WTC11 (cell line): ENCODE measurements around the gene MDK. TPM values are rescaled to one million over a fixed set of nuclear protein-coding genes. Genes with fewer than 3 reads are reported as not detected.

ENCODE experiments used
- ATAC-seq: fragments of 200-7000 bp; cut with Tn5 transposase; 2 replicates; pipeline ENCODE4 v1.10.0; 2021; ENCODE audit warnings: mild to moderate bottlenecking, moderate library complexity
- CTCF ChIA-PET: fragments of 300-600 bp; sonication (Branson Sonifier 250); formaldehyde crosslinking; loops from one replicate; lab custom pipeline; 2021; ENCODE audit warnings: antibody characterized with exemption; lab: Charles Lee
- POLR2A ChIA-PET: fragments of 350-600 bp; sonication (Branson Sonifier 250); formaldehyde crosslinking; loops from one replicate; lab custom pipeline; 2021; ENCODE audit warnings: antibody characterized with exemption; lab: Charles Lee
- DNase-seq: peaks from one replicate; pipeline ENCODE4 v3.0.0; 2021; ENCODE audit warnings: low spot score
- H3K27ac Mint-ChIP-seq: 2 replicates; pipeline ENCODE4 v1.8.0; 2021; ENCODE audit warnings: mixed read lengths
- H3K27me3 Mint-ChIP-seq: 2 replicates; pipeline ENCODE4 v1.8.0; 2021; ENCODE audit warnings: low read depth, mild to moderate bottlenecking, moderate library complexity, mixed read lengths
- H3K36me3 Mint-ChIP-seq: 2 replicates; pipeline ENCODE4 v1.8.0; 2021; ENCODE audit warnings: mixed read lengths
- H3K4me1 Mint-ChIP-seq: 2 replicates; pipeline ENCODE4 v1.8.0; 2022; ENCODE audit warnings: mixed read lengths
- H3K4me3 Mint-ChIP-seq: 2 replicates; pipeline ENCODE4 v1.8.0; 2021; ENCODE audit warnings: mild to moderate bottlenecking, moderate library complexity, mixed read lengths
- H3K9me3 Mint-ChIP-seq: 2 replicates; pipeline ENCODE4 v1.8.0; 2021; ENCODE audit warnings: mixed read lengths
- ATF6 ChIP-seq: sonication (generic); formaldehyde crosslinking; IDR thresholded peaks from 2 replicates; pipeline ENCODE4 v1.8.1; 2023; ENCODE audit warnings: mild to moderate bottlenecking, missing genetic modification reagents
- CBFB ChIP-seq: sonication (generic); formaldehyde crosslinking; IDR thresholded peaks from 2 replicates; pipeline ENCODE4 v1.8.1; 2022; ENCODE audit warnings: mild to moderate bottlenecking, low read depth, missing genetic modification reagents
- E2F5 ChIP-seq: sonication (generic); formaldehyde crosslinking; IDR thresholded peaks from 2 replicates; pipeline ENCODE4 v1.8.1; 2022; ENCODE audit warnings: mild to moderate bottlenecking, moderate library complexity, missing genetic modification reagents
- ETV6 ChIP-seq: sonication (generic); formaldehyde crosslinking; IDR thresholded peaks from 2 replicates; pipeline ENCODE4 v1.8.1; 2022; ENCODE audit warnings: mild to moderate bottlenecking, missing genetic modification reagents
- GABPB1 ChIP-seq: sonication (generic); formaldehyde crosslinking; IDR thresholded peaks from 2 replicates; pipeline ENCODE4 v1.8.1; 2023; ENCODE audit warnings: mild to moderate bottlenecking, missing genetic modification reagents
- GRHL2 ChIP-seq: fragments of 250-450 bp; sonication (Bioruptor Pico); IDR thresholded peaks from 2 replicates; pipeline ENCODE4 v1.8.0; 2022; ENCODE audit warnings: mild to moderate bottlenecking, moderate library complexity; ENCODE audit not compliant: insufficient replicate concordance, severe bottlenecking
- HMGXB4 ChIP-seq: sonication (generic); formaldehyde crosslinking; IDR thresholded peaks from 2 replicates; pipeline ENCODE4 v1.8.1; 2023; ENCODE audit warnings: mild to moderate bottlenecking, moderate library complexity, missing genetic modification reagents
- IRF2 ChIP-seq: sonication (generic); formaldehyde crosslinking; IDR thresholded peaks from 2 replicates; pipeline ENCODE4 v1.8.0; 2022; ENCODE audit warnings: low read depth, missing genetic modification reagents, borderline replicate concordance
- JAZF1 ChIP-seq: fragments of 250-450 bp; sonication (Bioruptor Pico); IDR thresholded peaks from 2 replicates; pipeline ENCODE4 v1.9.0; 2021; ENCODE audit warnings: moderate library complexity, mild to moderate bottlenecking, inconsistent platforms
- MLX ChIP-seq: sonication (generic); formaldehyde crosslinking; IDR thresholded peaks from 2 replicates; pipeline ENCODE4 v1.8.1; 2023; ENCODE audit warnings: mild to moderate bottlenecking, missing genetic modification reagents, moderate library complexity
- MYBL2 ChIP-seq: sonication (generic); formaldehyde crosslinking; IDR thresholded peaks from 2 replicates; pipeline ENCODE4 v1.8.1; 2023; ENCODE audit warnings: mild to moderate bottlenecking, moderate library complexity, missing genetic modification reagents
- NFE2L1 ChIP-seq: sonication (generic); formaldehyde crosslinking; IDR thresholded peaks from 2 replicates; pipeline ENCODE4 v1.8.1; 2023; ENCODE audit warnings: missing genetic modification reagents
- NR2C2 ChIP-seq: sonication (generic); formaldehyde crosslinking; IDR thresholded peaks from 2 replicates; pipeline ENCODE4 v1.8.0; 2022; ENCODE audit warnings: mild to moderate bottlenecking, missing genetic modification reagents
- OVOL2 ChIP-seq: fragments of 250-450 bp; sonication (Bioruptor Pico); IDR thresholded peaks from 2 replicates; pipeline ENCODE4 v1.9.0; 2021; ENCODE audit warnings: mild to moderate bottlenecking, borderline replicate concordance
- SMAD4 ChIP-seq: sonication (generic); formaldehyde crosslinking; IDR thresholded peaks from 2 replicates; pipeline ENCODE4 v1.8.0; 2022; ENCODE audit warnings: mild to moderate bottlenecking, missing genetic modification reagents
- SOX15 ChIP-seq: fragments of 250-450 bp; sonication (Bioruptor Pico); IDR thresholded peaks from 2 replicates; pipeline ENCODE4 v1.9.0; 2021; ENCODE audit warnings: mild to moderate bottlenecking
- TEAD1 ChIP-seq: sonication (generic); formaldehyde crosslinking; IDR thresholded peaks from 2 replicates; pipeline ENCODE4 v1.8.0; 2022; ENCODE audit warnings: mild to moderate bottlenecking, missing genetic modification reagents
- ZNF232 ChIP-seq: sonication (generic); formaldehyde crosslinking; IDR thresholded peaks from 2 replicates; pipeline ENCODE4 v1.8.0; 2022; ENCODE audit warnings: mild to moderate bottlenecking, missing genetic modification reagents
- ZNF317 ChIP-seq: sonication (generic); formaldehyde crosslinking; IDR thresholded peaks from 2 replicates; pipeline ENCODE4 v1.8.1; 2023; ENCODE audit warnings: low read depth, mild to moderate bottlenecking, moderate library complexity, missing genetic modification reagents, borderline replicate concordance
- ZNF416 ChIP-seq: fragments of 250-450 bp; sonication (Bioruptor Pico); IDR thresholded peaks from 2 replicates; pipeline ENCODE4 v1.9.0; 2021; ENCODE audit warnings: mild to moderate bottlenecking, inconsistent platforms
- ZSCAN18 ChIP-seq: fragments of 250-450 bp; sonication (Bioruptor Pico); IDR thresholded peaks from 2 replicates; pipeline ENCODE4 v2.1.2; 2022; ENCODE audit warnings: mild to moderate bottlenecking, moderate library complexity
- total RNA-seq: library from RNA; stranded (reverse); gene quantifications from 3 replicates; pipeline ENCODE4 v1.2.3, GENCODE V29; 2021

MDK gene
- total RNA-seq, 1 experiment from 2014 or later: 560 TPM

- TF ChIP-seq GRHL2 (no peak), CBFB (no peak), ETV6 (no peak), IRF2 (CRISPR knock-in tag) (no peak), E2F5 (CRISPR knock-in tag) (no peak), ZNF416 (CRISPR knock-in tag) (no peak), ZNF232 (CRISPR knock-in tag) (no peak)
- TF ChIP-seq, all 79 proteins: peak for 0
Measured at GRCh38 chr11:46422588-46422987, 41.1 kb downstream of the MDK start (continued).

GRCh38 chr11:46426233-46426991 lies 44.9 kb downstream of the MDK start:
- TF ChIP-seq JAZF1 (CRISPR knock-in tag) (no peak), NR2C2 (CRISPR knock-in tag) (no peak), TEAD1 (CRISPR knock-in tag) (no peak), ATF6 (CRISPR knock-in tag) (no peak), NFE2L1 (CRISPR knock-in tag) (no peak), GABPB1 (no peak), SMAD4 (CRISPR knock-in tag) (no peak), ZNF317 (CRISPR knock-in tag) (no peak), MLX (no peak), SOX15 (no peak), MYBL2 (CRISPR knock-in tag) (no peak), OVOL2 (CRISPR knock-in tag) (no peak), ZSCAN18 (CRISPR knock-in tag) (no peak), HMGXB4 (CRISPR knock-in tag) (no peak)
- TF ChIP-seq, all 79 proteins: peak for 0
- H3K27ac Mint-ChIP-seq: peak overlapping the region; percentile 76
- peaks cover 25% of the 10 kb centered on the region for H3K4me1 Mint-ChIP-seq
- H3K36me3 Mint-ChIP-seq: peaks cover 3% of the 10 kb centered on the region
- POLR2A ChIA-PET: no interaction called here
- DNase-seq (no peak), ATAC-seq (no peak)
- H3K9me3 Mint-ChIP-seq: no peaks in the 10 kb centered on the region
- H3K4me3 Mint-ChIP-seq: no peak overlapping the region
- H3K27me3 Mint-ChIP-seq: no peaks in the 10 kb centered on the region
- CTCF ChIA-PET: interaction anchor here (0.9 kb wide), 2 partner anchors 16 to 64 kb away, joined by 3 to 4 read pairs; no protein-coding TSS in a partner anchor
